Measurements from ENCODE around the gene SPPL2C. TPM values are rescaled to one million over a fixed set of nuclear protein-coding genes. Genes with fewer than 3 reads are reported as not detected.

Gene SPPL2C, protein sequence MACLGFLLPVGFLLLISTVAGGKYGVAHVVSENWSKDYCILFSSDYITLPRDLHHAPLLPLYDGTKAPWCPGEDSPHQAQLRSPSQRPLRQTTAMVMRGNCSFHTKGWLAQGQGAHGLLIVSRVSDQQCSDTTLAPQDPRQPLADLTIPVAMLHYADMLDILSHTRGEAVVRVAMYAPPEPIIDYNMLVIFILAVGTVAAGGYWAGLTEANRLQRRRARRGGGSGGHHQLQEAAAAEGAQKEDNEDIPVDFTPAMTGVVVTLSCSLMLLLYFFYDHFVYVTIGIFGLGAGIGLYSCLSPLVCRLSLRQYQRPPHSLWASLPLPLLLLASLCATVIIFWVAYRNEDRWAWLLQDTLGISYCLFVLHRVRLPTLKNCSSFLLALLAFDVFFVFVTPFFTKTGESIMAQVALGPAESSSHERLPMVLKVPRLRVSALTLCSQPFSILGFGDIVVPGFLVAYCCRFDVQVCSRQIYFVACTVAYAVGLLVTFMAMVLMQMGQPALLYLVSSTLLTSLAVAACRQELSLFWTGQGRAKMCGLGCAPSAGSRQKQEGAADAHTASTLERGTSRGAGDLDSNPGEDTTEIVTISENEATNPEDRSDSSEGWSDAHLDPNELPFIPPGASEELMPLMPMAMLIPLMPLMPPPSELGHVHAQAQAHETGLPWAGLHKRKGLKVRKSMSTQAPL
- total RNA-seq (10 to 100 TPM; 21.7 to 64.7 TPM), polyA plus RNA-seq (ENCODE audit: insufficient read depth, low read depth, low replicate concordance) (58.9 TPM)
- long read RNA-seq, donor 1: 0 reads
- long read RNA-seq, donor 2: 0 reads

DNA sequence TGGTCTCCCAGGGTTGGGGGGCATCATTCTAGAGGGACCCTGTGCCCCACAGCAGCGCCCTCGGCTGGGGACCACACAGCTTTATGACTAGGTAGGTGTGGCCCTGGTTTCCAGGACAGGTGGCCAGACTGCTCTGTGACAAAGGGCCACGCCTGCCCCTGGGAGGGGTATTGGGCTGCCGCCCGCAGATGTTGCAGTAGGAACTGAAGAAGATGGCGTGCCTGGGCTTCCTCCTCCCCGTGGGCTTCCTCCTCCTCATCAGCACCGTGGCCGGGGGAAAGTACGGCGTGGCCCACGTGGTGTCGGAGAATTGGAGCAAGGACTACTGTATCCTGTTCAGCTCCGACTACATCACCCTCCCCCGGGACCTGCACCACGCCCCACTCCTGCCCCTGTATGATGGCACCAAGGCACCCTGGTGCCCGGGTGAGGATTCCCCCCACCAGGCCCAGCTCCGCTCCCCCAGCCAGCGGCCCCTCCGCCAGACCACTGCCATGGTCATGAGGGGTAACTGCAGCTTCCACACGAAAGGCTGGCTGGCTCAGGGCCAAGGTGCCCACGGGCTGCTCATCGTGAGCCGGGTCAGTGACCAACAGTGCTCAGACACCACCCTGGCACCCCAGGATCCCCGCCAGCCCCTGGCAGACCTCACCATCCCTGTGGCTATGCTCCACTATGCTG lies at the start of gene SPPL2C:
Gene SPPL2C (plus strand): TSS at position 187 of the 681 bp plus-strand sequence. CDS start 26 bp downstream, at position 213.
- WGBS, 2 donors: 89% methylated on average over 12 to 25 of the region's 25 CpGs
- Histone ChIP-seq H3K4me3 (no peak within 1 kb of the TSS), H3K27me3 (no peaks in the 10 kb centered on the region), H3K36me3 (ENCODE audit: low read depth, missing control alignments) (no peaks in the 10 kb centered on the region), H3K27ac (no peak within 1 kb of the TSS), H3K4me1 (no peaks in the 10 kb centered on the region), H3K9me3 (no peaks in the 10 kb centered on the region)
- DNase-seq: no peak
- intact Hi-C loops (cut with DNase I; ENCODE audit: low total_unique reads): no loop called here
- TF ChIP-seq POLR2A (IDR thresholded peaks at IDR 0.05): no peak
- TF ChIP-seq, protein P1, sequence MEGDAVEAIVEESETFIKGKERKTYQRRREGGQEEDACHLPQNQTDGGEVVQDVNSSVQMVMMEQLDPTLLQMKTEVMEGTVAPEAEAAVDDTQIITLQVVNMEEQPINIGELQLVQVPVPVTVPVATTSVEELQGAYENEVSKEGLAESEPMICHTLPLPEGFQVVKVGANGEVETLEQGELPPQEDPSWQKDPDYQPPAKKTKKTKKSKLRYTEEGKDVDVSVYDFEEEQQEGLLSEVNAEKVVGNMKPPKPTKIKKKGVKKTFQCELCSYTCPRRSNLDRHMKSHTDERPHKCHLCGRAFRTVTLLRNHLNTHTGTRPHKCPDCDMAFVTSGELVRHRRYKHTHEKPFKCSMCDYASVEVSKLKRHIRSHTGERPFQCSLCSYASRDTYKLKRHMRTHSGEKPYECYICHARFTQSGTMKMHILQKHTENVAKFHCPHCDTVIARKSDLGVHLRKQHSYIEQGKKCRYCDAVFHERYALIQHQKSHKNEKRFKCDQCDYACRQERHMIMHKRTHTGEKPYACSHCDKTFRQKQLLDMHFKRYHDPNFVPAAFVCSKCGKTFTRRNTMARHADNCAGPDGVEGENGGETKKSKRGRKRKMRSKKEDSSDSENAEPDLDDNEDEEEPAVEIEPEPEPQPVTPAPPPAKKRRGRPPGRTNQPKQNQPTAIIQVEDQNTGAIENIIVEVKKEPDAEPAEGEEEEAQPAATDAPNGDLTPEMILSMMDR (IDR thresholded peaks at IDR 0.05): no peak

DNA sequence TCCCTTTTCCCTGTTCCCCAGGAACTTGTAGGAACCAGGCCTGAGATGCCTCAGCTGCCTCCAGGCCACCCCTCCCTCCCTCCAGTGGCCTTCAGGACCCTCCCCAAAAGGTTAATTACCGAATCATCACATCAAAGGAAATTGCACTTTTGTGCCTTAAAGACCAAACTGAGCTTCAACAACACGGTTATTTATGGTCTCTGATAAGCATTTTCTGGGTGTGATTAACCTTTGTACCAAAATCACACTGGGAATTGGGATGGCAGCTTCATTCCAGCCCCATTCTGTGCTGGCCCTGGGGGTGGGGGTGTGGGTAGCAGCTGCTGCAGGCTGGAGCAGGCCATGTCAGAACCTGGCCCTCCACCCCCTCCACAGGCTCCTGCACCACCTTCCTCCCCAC lies 43.9 kb upstream of the SPPL2C start:
- no peaks in the 10 kb centered on the region for H3K27me3 ChIP-seq

DNA sequence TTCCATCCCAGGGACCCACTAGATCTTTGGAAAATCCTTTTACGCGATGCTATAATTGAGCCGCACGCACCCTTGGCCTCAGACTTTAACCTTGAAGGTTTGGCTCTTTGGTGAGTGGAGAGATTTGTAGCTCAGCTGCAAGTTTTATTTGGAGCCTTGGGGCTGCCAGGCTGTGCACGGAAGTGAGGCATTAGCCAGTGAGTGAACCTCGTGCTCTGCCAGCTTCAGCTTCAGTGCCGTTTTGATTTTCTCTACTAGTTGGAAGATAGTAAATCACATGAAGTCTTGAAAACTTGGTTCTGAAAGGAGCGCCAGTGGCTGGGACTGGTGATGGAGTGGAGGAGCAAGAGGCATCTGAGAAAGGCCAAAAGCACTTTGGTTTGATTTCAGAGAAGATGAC lies 43.3 kb upstream of the SPPL2C start:
- H3K36me3 ChIP-seq (ENCODE audit: low read depth, missing control alignments): no peaks in the 10 kb centered on the region
- H3K9me3 ChIP-seq: no peaks in the 10 kb centered on the region
- H3K4me1 ChIP-seq: no peaks in the 10 kb centered on the region
- DNase-seq: no peak
- TF ChIP-seq POLR2A (IDR thresholded peaks at IDR 0.05): no peak
- TF ChIP-seq, protein P1 (IDR thresholded peaks at IDR 0.05): no peak
- intact Hi-C loops (cut with DNase I; ENCODE audit: low total_unique reads): no loop called here
- 44 to 60% methylated on average over 8 of the region's 8 CpGs for WGBS, 2 donors
- H3K27ac ChIP-seq: no peak overlapping the region
- H3K4me3 ChIP-seq: no peak overlapping the region
- H3K27me3 ChIP-seq: no peaks in the 10 kb centered on the region

More for the DNA sequence above, 43.9 kb upstream of the SPPL2C start:
- Histone ChIP-seq H3K4me3 (no peak overlapping the region), H3K36me3 (ENCODE audit: low read depth, missing control alignments) (no peaks in the 10 kb centered on the region), H3K9me3 (no peaks in the 10 kb centered on the region), H3K27ac (no peak overlapping the region), H3K4me1 (no peaks in the 10 kb centered on the region)
- intact Hi-C loops (cut with DNase I; ENCODE audit: low total_unique reads): no loop called here
- 29 to 55% methylated on average over 2 of the region's 2 CpGs for WGBS, 2 donors
- TF ChIP-seq, protein P1 (IDR thresholded peaks at IDR 0.05): no peak
- TF ChIP-seq POLR2A (IDR thresholded peaks at IDR 0.05): no peak
- DNase-seq: no peak

DNA sequence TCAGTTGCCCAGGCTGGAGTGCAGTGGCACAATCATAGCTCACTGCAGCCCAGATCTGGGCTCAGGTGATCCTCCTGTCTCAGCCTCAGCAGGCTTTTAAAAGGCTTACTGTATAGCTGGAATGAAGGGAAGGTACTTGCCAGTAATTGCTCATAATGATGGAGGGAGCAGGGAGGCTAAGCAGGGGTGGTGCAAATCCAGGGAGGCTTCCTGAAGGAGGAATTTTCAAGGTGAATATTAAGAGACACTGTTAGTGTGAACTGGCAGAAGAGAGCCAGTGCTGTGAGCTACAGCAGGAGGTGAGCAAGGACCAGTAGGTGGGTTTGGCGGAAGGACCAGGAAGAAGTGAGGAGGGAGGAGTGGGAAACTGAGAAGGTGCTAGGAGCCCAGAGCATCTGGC lies 35.8 kb upstream of the SPPL2C start:
- WGBS, 2 donors: 96 to 100% methylated on average over 1 of the region's 1 CpG
- H3K27me3 ChIP-seq: no peaks in the 10 kb centered on the region
- H3K9me3 ChIP-seq: no peaks in the 10 kb centered on the region
- no peak for TF ChIP-seq POLR2A (IDR thresholded peaks at IDR 0.05)
- TF ChIP-seq, protein P1 (IDR thresholded peaks at IDR 0.05): no peak
- no peak for DNase-seq
- H3K27ac ChIP-seq: no peak overlapping the region
- no peaks in the 10 kb centered on the region for H3K4me1 ChIP-seq
- intact Hi-C loops (cut with DNase I; ENCODE audit: low total_unique reads): no loop called here
- no peaks in the 10 kb centered on the region for H3K36me3 ChIP-seq (ENCODE audit: low read depth, missing control alignments)
- H3K4me3 ChIP-seq: no peak overlapping the region
